Mucosa of descending colon (tissue), 3 donors: ENCODE measurements around the gene HOXA6. TPM values are rescaled to one million over a fixed set of nuclear protein-coding genes. Genes with fewer than 3 reads are reported as not detected.
A peak's percentile ranks its signal among the peaks of the same experiment; 100 is the strongest.

Source experiments
- ATAC-seq: fragments of 200-7000 bp; cut with Tn5 transposase; one replicate; pipeline ENCODE4 v1.9.1; 2020; ENCODE audit warnings: mild to moderate bottlenecking, moderate library complexity
- DNase-seq, 3 donors: peaks; one replicate each; pipeline ENCODE4 v3.0.0-alpha.2; 2020
- H3K36me3 ChIP-seq: fragments of 200-600 bp; one replicate; pipeline ENCODE4 v1.8.0; 2021; ENCODE audit warnings: low read depth, mild to moderate bottlenecking
- H3K4me1 ChIP-seq: fragments of 200-600 bp; one replicate; pipeline ENCODE4 v1.8.0; 2021; ENCODE audit warnings: low read depth, mild to moderate bottlenecking
- H3K4me3 ChIP-seq: fragments of 200-600 bp; one replicate; pipeline ENCODE4 v1.8.0; 2021; ENCODE audit warnings: mild to moderate bottlenecking
- H3K9me3 ChIP-seq: fragments of 200-600 bp; one replicate; pipeline ENCODE4 v1.8.0; 2021; ENCODE audit warnings: mild to moderate bottlenecking
- intact Hi-C, 2 donors: fragments of 100-400 bp; cut with DNase I in 1 of 2; cut with micrococcal nuclease in 1 of 2; formaldehyde crosslinking; loops; one replicate each; pipeline versions ENCODE4 v1.11.0 to v1.11.1; 2022; cut with DNase I, micrococcal nuclease
- total RNA-seq, 3 donors: library from RNA; stranded (reverse); fragmentation: NEBNext Ultra II Directional in 2 of 3; extraction: Animal tissue kit (Norgen Biotek cat#: 25700) in 2 of 3; gene quantifications; one replicate each; pipeline versions ENCODE4 v1.2.1 to v1.2.4, GENCODE V29; 2021 to 2023
- TF ChIP-seq, protein P1 (sequence below): fragments of 200-600 bp; IDR thresholded peaks from one replicate; pipeline ENCODE4 v1.8.0; 2022; ENCODE audit warnings: antibody characterized with exemption, mild to moderate bottlenecking
- donor health status: DM: no; HTN: no; CAD: no; lungs with moderate emphysema.
- donor health status: DM: no; HTN: no; CAD: no.
- donor health status: DM: no; HTN: yes; CAD: no.

The HOXA6 gene
- total RNA-seq, 3 donors from 2014 or later = 20.2 to 39.5 (median 20.5) TPM

- TF ChIP-seq, protein P1, sequence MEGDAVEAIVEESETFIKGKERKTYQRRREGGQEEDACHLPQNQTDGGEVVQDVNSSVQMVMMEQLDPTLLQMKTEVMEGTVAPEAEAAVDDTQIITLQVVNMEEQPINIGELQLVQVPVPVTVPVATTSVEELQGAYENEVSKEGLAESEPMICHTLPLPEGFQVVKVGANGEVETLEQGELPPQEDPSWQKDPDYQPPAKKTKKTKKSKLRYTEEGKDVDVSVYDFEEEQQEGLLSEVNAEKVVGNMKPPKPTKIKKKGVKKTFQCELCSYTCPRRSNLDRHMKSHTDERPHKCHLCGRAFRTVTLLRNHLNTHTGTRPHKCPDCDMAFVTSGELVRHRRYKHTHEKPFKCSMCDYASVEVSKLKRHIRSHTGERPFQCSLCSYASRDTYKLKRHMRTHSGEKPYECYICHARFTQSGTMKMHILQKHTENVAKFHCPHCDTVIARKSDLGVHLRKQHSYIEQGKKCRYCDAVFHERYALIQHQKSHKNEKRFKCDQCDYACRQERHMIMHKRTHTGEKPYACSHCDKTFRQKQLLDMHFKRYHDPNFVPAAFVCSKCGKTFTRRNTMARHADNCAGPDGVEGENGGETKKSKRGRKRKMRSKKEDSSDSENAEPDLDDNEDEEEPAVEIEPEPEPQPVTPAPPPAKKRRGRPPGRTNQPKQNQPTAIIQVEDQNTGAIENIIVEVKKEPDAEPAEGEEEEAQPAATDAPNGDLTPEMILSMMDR = no peak
- Histone ChIP-seq H3K9me3 (no peaks in the 10 kb centered on the region), H3K4me1 (peaks cover 56% of the 10 kb centered on the region), H3K4me3 (peak within 1 kb of the TSS; percentile 31), H3K36me3 (no peaks in the 10 kb centered on the region)
- peak; percentile 94 for ATAC-seq
- intact Hi-C loops = no loop called here
- peak; percentile 94 to 95 (median 94) for DNase-seq
These were observed 16.8 kb downstream of the HOXA6 start, which contains the start of gene HOXA4 for GRCh38 chr7:27130540-27131389. HOXA4 (minus strand) TSS chr7:27130757; CDS start chr7:27130733, 24 bp downstream.

GRCh38 chr7:27129729-27130539 is 17.6 kb downstream of the HOXA6 start:
- DNase-seq (peak; percentile 70 to 78 (median 75)), ATAC-seq (peak; percentile 68)
- TF ChIP-seq, protein P1 = no peak
- intact Hi-C loops = no loop called here
- Histone ChIP-seq H3K4me1 (peaks cover 56% of the 10 kb centered on the region), H3K4me3 (peak overlapping the region; percentile 31), H3K36me3 (no peaks in the 10 kb centered on the region), H3K9me3 (no peaks in the 10 kb centered on the region)

DNA sequence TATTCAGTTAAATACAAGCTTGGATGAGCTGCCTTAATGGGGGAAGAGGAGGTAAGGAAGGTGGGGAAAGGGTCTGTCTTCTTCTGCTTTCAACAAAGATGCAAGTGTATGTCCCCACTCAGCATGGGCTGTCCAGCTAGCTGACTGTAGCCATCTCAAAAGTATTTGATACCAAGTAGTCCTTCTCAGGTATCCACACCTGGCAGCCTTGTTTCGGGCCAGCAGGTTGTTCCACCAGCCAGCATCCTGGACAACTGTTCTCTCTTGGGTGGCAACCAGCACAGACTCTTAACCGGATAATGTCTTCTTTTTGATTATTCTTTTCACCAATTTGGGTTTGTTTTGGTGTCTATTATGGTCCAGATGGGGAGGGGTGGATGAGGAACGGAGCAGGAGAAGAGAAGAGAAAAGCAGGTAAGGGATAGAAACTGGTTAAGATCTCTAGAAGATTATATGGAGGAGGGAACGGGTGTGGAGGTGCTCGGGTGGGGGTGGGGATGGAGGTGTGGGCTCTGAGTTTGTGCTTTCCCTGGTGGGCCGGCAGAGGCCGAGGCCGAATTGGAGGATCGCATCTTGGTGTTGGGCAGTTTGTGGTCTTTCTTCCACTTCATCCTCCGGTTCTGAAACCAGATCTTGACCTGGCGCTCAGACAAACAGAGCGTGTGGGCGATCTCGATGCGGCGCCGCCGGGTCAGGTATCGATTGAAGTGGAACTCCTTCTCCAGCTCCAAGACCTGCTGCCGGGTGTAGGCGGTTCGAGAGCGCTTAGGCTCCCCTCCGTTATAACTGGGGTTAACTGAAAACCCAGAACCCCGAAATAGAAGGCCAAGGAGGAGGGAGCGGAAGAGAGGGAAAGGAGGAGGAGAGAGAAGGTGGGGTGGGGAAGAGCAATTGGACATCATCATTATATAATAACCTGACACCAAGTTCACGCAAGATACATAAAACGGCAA is 18.5 kb downstream of the HOXA6 start:
- DNase-seq = peak in 2 of 3 donors; percentile 39 to 59
- intact Hi-C loops = no loop called here

DNA sequence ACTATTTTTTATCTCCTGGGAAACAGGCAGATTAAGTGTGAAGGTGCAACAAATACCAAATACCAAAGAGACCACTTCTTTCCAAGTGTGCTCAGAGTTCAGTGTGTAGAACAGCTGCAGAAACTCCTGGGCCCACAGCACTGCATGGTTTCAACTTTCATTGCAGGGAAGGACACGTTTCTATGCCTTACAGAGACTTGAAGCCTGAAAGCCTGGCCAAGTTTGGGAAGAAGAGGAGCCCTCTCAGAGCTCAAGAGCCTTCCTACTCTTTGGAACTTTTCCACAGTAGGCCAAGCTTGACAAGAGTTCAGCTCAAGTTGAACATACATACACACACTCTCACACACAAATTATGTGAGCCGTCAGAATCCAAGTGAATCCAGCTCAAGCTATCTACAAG is 19.5 kb downstream of the HOXA6 start:
- TF ChIP-seq, protein P1 = no peak
- DNase-seq (peak in 1 of 3 donors; percentile 20), ATAC-seq (no peak)
- Histone ChIP-seq H3K4me3 (no peak overlapping the region), H3K36me3 (no peaks in the 10 kb centered on the region), H3K9me3 (no peaks in the 10 kb centered on the region), H3K4me1 (peaks cover 51% of the 10 kb centered on the region)
- intact Hi-C loops = no loop called here

More for the DNA sequence above, 18.5 kb downstream of the HOXA6 start:
- H3K36me3 ChIP-seq = no peaks in the 10 kb centered on the region
- no peaks in the 10 kb centered on the region for H3K9me3 ChIP-seq
- peaks cover 54% of the 10 kb centered on the region for H3K4me1 ChIP-seq
- ATAC-seq = no peak
- H3K4me3 ChIP-seq = no peak overlapping the region
- TF ChIP-seq, protein P1 = no peak
